GM23338 (cell line): ENCODE data around the gene SLC1A3. TPM values are rescaled to one million over a fixed set of nuclear protein-coding genes. Genes with fewer than 3 reads are reported as not detected.
A peak's percentile ranks its signal among the peaks of the same experiment; 100 is the strongest.

Experiments used
- ATAC-seq: fragments of 200-7000 bp; cut with Tn5 transposase; 3 replicates; pipeline ENCODE4 v1.9.1; 2020
- DNase-seq: peaks from one replicate; pipeline ENCODE4 v3.0.0-alpha.2; 2015; ENCODE audit warnings: low spot score
- H2AFZ ChIP-seq: fragments of 200-600 bp; sonication (generic); 2 replicates; pipeline ENCODE4 v1.8.0; 2016; ENCODE audit warnings: antibody characterized with exemption, mild to moderate bottlenecking, moderate library complexity
- H3F3A ChIP-seq: fragments of 200-600 bp; sonication (generic); replicated peaks from 2 replicates; pipeline ENCODE4 v1.8.0; 2017; ENCODE audit warnings: antibody characterized with exemption, mixed run types, low read depth
- H3K27ac ChIP-seq: fragments of 200-600 bp; sonication (generic); 2 replicates; pipeline ENCODE4 v1.6.1; 2016; ENCODE audit warnings: low read depth
- H3K27me3 ChIP-seq: fragments of 200-600 bp; sonication (generic); 2 replicates; pipeline ENCODE4 v1.8.0; 2016; ENCODE audit warnings: mild to moderate bottlenecking, mixed run types, moderate library complexity; ENCODE audit not compliant: insufficient read depth
- H3K36me3 ChIP-seq: fragments of 200-600 bp; sonication (generic); 2 replicates; pipeline ENCODE4 v1.8.0; 2016; ENCODE audit warnings: mild to moderate bottlenecking; ENCODE audit not compliant: insufficient read depth
- H3K4me1 ChIP-seq: fragments of 200-600 bp; sonication (generic); 2 replicates; pipeline ENCODE4 v1.8.0; 2016; ENCODE audit warnings: mild to moderate bottlenecking, moderate library complexity; ENCODE audit not compliant: insufficient read depth
- H3K4me2 ChIP-seq: fragments of 200-600 bp; sonication (generic); 2 replicates; pipeline ENCODE4 v1.7.1; 2017; ENCODE audit warnings: mixed run types
- H3K4me3 ChIP-seq: fragments of 200-600 bp; sonication (generic); 2 replicates; pipeline ENCODE4 v1.6.1; 2016; ENCODE audit warnings: mixed run types
- H3K79me2 ChIP-seq: fragments of 200-600 bp; sonication (generic); replicated peaks from 2 replicates; pipeline ENCODE4 v1.8.0; 2017; ENCODE audit warnings: mild to moderate bottlenecking; ENCODE audit not compliant: insufficient read depth
- H3K9me2 ChIP-seq: fragments of 200-600 bp; sonication (generic); 2 replicates; pipeline ENCODE4 v1.8.0; 2017; ENCODE audit not compliant: insufficient read depth
- H4K20me1 ChIP-seq: fragments of 200-600 bp; sonication (generic); replicated peaks from 2 replicates; pipeline ENCODE4 v1.8.0; 2017; ENCODE audit warnings: mild to moderate bottlenecking; ENCODE audit not compliant: insufficient read depth
- H3K27ac Mint-ChIP-seq: 2 replicates; pipeline ENCODE4 v1.8.0; 2020; ENCODE audit warnings: inconsistent platforms, mild to moderate bottlenecking, moderate library complexity, mixed read lengths
- H3K27me3 Mint-ChIP-seq: 3 replicates; pipeline ENCODE4 v1.8.0; 2022; ENCODE audit warnings: low read depth, mild to moderate bottlenecking, moderate library complexity, mixed read lengths, inconsistent platforms; ENCODE audit not compliant: insufficient read depth, poor library complexity
- H3K36me3 Mint-ChIP-seq: 3 replicates; pipeline ENCODE4 v1.8.0; 2021; ENCODE audit warnings: low read depth, mild to moderate bottlenecking, inconsistent platforms, moderate library complexity, mixed read lengths
- H3K4me1 Mint-ChIP-seq: 3 replicates; pipeline ENCODE4 v1.8.0; 2020; ENCODE audit warnings: mild to moderate bottlenecking, inconsistent platforms, mixed read lengths
- H3K4me3 Mint-ChIP-seq: 3 replicates; pipeline ENCODE4 v1.8.0; 2021; ENCODE audit warnings: moderate library complexity, mild to moderate bottlenecking, inconsistent platforms, mixed read lengths
- H3K9me3 Mint-ChIP-seq: 3 replicates; pipeline ENCODE4 v1.8.0; 2020; ENCODE audit warnings: moderate library complexity, mild to moderate bottlenecking, inconsistent platforms, mixed read lengths
- CREB1 ChIP-seq: fragments of 250-450 bp; sonication (Bioruptor Pico); IDR thresholded peaks from 2 replicates; pipeline ENCODE4 v1.5.0; 2020; ENCODE audit warnings: low read depth, mild to moderate bottlenecking, moderate library complexity
- CTCF ChIP-seq, 2 experiments: fragments of 200-600 bp in 1 of 2; sonication (generic) in 1 of 2; conservative IDR thresholded peaks; 2 replicates each; pipeline versions ENCODE4 v1.5.1 to v1.6.1; 2016 to 2017; ENCODE audit warnings: antibody characterized with exemption in 2 of 2, low read depth in 2 of 2, mild to moderate bottlenecking in 2 of 2, moderate library complexity in 1 of 2
- ETS1 ChIP-seq: IDR thresholded peaks from 2 replicates; pipeline ENCODE4 v1.6.1; 2016; ENCODE audit warnings: antibody characterized with exemption
- EZH2 ChIP-seq: fragments of 200-600 bp; sonication (generic); IDR thresholded peaks from one replicate; pipeline ENCODE4 v1.8.0; 2017; ENCODE audit warnings: antibody characterized with exemption, mild to moderate bottlenecking, low read depth; ENCODE audit not compliant: unreplicated experiment
- EZH2phosphoT487 ChIP-seq: fragments of 200-600 bp; sonication (generic); IDR thresholded peaks from one replicate; pipeline ENCODE4 v1.8.1; 2018; ENCODE audit warnings: antibody characterized with exemption; ENCODE audit not compliant: unreplicated experiment
- JUNB ChIP-seq: IDR thresholded peaks from one replicate; pipeline ENCODE4 v1.6.1; 2016; ENCODE audit warnings: antibody characterized with exemption; ENCODE audit not compliant: unreplicated experiment
- NANOG ChIP-seq: IDR thresholded peaks from 2 replicates; pipeline ENCODE4 v1.6.1; 2016; ENCODE audit warnings: antibody characterized with exemption, borderline replicate concordance
- POLR2AphosphoS5 ChIP-seq: IDR thresholded peaks from 2 replicates; pipeline ENCODE4 v1.6.1; 2016; ENCODE audit warnings: antibody characterized with exemption, low read depth
- STAT1 ChIP-seq: IDR thresholded peaks from one replicate; pipeline ENCODE4 v1.6.1; 2016; ENCODE audit warnings: antibody characterized with exemption; ENCODE audit not compliant: unreplicated experiment
- ZNF114 ChIP-seq: fragments of 250-450 bp; sonication (Bioruptor Pico); IDR thresholded peaks from 2 replicates; pipeline ENCODE4 v1.5.0; 2020; ENCODE audit warnings: mild to moderate bottlenecking, moderate library complexity
- ZNF331 ChIP-seq: fragments of 250-450 bp; sonication (Bioruptor Pico); IDR thresholded peaks from 2 replicates; pipeline ENCODE4 v1.5.0; 2020; ENCODE audit warnings: low read depth, mild to moderate bottlenecking, moderate library complexity
- polyA plus RNA-seq: library from polyadenylated mRNA; unstranded; fragments of >200 nt; fragmentation: Nextera tagmentation; extraction: Ambion mirVana; gene quantifications from 2 replicates; pipeline ENCODE4 v1.2.1, GENCODE V29; 2016
- total RNA-seq: library from RNA; depleted of rRNA; stranded (reverse); fragments of >200 nt; shearing (Covaris generic); gene quantifications from 2 replicates; pipeline ENCODE4 v1.2.3, GENCODE V29; 2014
- TF ChIP-seq, protein P1 (sequence below): fragments of 250-450 bp; sonication (Bioruptor Pico); IDR thresholded peaks from 2 replicates; pipeline ENCODE4 v1.5.0; 2020; ENCODE audit warnings: mild to moderate bottlenecking, moderate library complexity
- TF ChIP-seq, protein P2 (sequence below): IDR thresholded peaks from one replicate; pipeline ENCODE4 v1.6.1; 2018; ENCODE audit warnings: antibody characterized with exemption; ENCODE audit not compliant: unreplicated experiment

The SLC1A3 gene
- total and polyA plus RNA-seq, 2 experiments from 2014 or later: 29.0 to 40.7 TPM

GRCh38 chr5:36611520-36612274 lies 5.3 kb downstream of the SLC1A3 start:
- Histone ChIP-seq H3K4me2 (no peak overlapping the region), H3K36me3 (peaks cover 18% of the 10 kb centered on the region; the same call in 1 of the 2 replicates), H3K9me2 (no peaks in the 10 kb centered on the region), H3K79me2 (peaks cover 42% of the 10 kb centered on the region), H4K20me1 (no peaks in the 10 kb centered on the region; the same call in 1 of the 2 replicates), H3K27me3 (no peaks in the 10 kb centered on the region), H3K4me3 (no peak overlapping the region), H2AFZ (no peak overlapping the region), H3F3A (no peaks in the 10 kb centered on the region), H3K27ac (no peak overlapping the region), H3K4me1 (peaks cover 29% of the 10 kb centered on the region)
- H3K27me3 Mint-ChIP-seq: peaks cover 2% of the 10 kb centered on the region
- peaks cover 42% of the 10 kb centered on the region for H3K36me3 Mint-ChIP-seq
- H3K4me3 Mint-ChIP-seq: no peak overlapping the region
- TF ChIP-seq CTCF (conservative IDR thresholded peaks at IDR 0.05; ENCODE audit: low read depth in 2 of 2): no peak
- no peak for TF ChIP-seq ZNF331 (CRISPR knock-in tag)
- TF ChIP-seq, protein P1, sequence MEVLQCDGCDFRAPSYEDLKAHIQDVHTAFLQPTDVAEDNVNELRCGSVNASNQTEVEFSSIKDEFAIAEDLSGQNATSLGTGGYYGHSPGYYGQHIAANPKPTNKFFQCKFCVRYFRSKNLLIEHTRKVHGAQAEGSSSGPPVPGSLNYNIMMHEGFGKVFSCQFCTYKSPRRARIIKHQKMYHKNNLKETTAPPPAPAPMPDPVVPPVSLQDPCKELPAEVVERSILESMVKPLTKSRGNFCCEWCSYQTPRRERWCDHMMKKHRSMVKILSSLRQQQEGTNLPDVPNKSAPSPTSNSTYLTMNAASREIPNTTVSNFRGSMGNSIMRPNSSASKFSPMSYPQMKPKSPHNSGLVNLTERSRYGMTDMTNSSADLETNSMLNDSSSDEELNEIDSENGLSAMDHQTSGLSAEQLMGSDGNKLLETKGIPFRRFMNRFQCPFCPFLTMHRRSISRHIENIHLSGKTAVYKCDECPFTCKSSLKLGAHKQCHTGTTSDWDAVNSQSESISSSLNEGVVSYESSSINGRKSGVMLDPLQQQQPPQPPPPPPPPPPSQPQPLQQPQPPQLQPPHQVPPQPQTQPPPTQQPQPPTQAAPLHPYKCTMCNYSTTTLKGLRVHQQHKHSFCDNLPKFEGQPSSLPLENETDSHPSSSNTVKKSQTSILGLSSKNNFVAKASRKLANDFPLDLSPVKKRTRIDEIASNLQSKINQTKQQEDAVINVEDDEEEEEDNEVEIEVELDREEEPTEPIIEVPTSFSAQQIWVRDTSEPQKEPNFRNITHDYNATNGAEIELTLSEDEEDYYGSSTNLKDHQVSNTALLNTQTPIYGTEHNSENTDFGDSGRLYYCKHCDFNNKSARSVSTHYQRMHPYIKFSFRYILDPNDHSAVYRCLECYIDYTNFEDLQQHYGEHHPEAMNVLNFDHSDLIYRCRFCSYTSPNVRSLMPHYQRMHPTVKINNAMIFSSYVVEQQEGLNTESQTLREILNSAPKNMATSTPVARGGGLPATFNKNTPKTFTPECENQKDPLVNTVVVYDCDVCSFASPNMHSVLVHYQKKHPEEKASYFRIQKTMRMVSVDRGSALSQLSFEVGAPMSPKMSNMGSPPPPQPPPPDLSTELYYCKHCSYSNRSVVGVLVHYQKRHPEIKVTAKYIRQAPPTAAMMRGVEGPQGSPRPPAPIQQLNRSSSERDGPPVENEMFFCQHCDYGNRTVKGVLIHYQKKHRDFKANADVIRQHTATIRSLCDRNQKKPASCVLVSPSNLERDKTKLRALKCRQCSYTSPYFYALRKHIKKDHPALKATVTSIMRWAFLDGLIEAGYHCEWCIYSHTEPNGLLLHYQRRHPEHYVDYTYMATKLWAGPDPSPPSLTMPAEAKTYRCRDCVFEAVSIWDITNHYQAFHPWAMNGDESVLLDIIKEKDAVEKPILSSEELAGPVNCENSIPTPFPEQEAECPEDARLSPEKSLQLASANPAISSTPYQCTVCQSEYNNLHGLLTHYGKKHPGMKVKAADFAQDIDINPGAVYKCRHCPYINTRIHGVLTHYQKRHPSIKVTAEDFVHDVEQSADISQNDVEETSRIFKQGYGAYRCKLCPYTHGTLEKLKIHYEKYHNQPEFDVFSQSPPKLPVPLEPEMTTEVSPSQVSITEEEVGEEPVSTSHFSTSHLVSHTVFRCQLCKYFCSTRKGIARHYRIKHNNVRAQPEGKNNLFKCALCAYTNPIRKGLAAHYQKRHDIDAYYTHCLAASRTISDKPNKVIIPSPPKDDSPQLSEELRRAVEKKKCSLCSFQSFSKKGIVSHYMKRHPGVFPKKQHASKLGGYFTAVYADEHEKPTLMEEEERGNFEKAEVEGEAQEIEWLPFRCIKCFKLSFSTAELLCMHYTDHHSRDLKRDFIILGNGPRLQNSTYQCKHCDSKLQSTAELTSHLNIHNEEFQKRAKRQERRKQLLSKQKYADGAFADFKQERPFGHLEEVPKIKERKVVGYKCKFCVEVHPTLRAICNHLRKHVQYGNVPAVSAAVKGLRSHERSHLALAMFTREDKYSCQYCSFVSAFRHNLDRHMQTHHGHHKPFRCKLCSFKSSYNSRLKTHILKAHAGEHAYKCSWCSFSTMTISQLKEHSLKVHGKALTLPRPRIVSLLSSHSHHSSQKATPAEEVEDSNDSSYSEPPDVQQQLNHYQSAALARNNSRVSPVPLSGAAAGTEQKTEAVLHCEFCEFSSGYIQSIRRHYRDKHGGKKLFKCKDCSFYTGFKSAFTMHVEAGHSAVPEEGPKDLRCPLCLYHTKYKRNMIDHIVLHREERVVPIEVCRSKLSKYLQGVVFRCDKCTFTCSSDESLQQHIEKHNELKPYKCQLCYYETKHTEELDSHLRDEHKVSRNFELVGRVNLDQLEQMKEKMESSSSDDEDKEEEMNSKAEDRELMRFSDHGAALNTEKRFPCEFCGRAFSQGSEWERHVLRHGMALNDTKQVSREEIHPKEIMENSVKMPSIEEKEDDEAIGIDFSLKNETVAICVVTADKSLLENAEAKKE: no peak
- no peak for TF ChIP-seq POLR2AphosphoS5
- TF ChIP-seq, protein P2, sequence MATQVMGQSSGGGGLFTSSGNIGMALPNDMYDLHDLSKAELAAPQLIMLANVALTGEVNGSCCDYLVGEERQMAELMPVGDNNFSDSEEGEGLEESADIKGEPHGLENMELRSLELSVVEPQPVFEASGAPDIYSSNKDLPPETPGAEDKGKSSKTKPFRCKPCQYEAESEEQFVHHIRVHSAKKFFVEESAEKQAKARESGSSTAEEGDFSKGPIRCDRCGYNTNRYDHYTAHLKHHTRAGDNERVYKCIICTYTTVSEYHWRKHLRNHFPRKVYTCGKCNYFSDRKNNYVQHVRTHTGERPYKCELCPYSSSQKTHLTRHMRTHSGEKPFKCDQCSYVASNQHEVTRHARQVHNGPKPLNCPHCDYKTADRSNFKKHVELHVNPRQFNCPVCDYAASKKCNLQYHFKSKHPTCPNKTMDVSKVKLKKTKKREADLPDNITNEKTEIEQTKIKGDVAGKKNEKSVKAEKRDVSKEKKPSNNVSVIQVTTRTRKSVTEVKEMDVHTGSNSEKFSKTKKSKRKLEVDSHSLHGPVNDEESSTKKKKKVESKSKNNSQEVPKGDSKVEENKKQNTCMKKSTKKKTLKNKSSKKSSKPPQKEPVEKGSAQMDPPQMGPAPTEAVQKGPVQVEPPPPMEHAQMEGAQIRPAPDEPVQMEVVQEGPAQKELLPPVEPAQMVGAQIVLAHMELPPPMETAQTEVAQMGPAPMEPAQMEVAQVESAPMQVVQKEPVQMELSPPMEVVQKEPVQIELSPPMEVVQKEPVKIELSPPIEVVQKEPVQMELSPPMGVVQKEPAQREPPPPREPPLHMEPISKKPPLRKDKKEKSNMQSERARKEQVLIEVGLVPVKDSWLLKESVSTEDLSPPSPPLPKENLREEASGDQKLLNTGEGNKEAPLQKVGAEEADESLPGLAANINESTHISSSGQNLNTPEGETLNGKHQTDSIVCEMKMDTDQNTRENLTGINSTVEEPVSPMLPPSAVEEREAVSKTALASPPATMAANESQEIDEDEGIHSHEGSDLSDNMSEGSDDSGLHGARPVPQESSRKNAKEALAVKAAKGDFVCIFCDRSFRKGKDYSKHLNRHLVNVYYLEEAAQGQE: no peak
- no peak for TF ChIP-seq EZH2
- no peak for TF ChIP-seq ETS1
- no peak for TF ChIP-seq EZH2phosphoT487
- TF ChIP-seq NANOG: no peak
- no peak for TF ChIP-seq STAT1
- no peak for TF ChIP-seq JUNB
- no peak for TF ChIP-seq CREB1
- no peak for TF ChIP-seq ZNF114 (CRISPR knock-in tag)
- H3K4me1 Mint-ChIP-seq: peaks cover 67% of the 10 kb centered on the region
- H3K27ac Mint-ChIP-seq: peak overlapping the region; percentile 77
- no peak for ATAC-seq
- no peaks in the 10 kb centered on the region; the same call in 2 of the 3 replicates for H3K9me3 Mint-ChIP-seq
- no peak for DNase-seq
